ENCODE data around the gene ELP4.

The ELP4 gene

GRCh38 chr11:31794548-31794947, 285.0 kb downstream of the ELP4 start:
- TF ChIP-seq, protein P1, sequence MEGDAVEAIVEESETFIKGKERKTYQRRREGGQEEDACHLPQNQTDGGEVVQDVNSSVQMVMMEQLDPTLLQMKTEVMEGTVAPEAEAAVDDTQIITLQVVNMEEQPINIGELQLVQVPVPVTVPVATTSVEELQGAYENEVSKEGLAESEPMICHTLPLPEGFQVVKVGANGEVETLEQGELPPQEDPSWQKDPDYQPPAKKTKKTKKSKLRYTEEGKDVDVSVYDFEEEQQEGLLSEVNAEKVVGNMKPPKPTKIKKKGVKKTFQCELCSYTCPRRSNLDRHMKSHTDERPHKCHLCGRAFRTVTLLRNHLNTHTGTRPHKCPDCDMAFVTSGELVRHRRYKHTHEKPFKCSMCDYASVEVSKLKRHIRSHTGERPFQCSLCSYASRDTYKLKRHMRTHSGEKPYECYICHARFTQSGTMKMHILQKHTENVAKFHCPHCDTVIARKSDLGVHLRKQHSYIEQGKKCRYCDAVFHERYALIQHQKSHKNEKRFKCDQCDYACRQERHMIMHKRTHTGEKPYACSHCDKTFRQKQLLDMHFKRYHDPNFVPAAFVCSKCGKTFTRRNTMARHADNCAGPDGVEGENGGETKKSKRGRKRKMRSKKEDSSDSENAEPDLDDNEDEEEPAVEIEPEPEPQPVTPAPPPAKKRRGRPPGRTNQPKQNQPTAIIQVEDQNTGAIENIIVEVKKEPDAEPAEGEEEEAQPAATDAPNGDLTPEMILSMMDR (IDR thresholded peaks at IDR 0.05; ENCODE audit: low read depth, low read length, missing control alignments): no peak
- DNase-seq (ENCODE audit: extremely low read depth, low read depth): no peak

DNA sequence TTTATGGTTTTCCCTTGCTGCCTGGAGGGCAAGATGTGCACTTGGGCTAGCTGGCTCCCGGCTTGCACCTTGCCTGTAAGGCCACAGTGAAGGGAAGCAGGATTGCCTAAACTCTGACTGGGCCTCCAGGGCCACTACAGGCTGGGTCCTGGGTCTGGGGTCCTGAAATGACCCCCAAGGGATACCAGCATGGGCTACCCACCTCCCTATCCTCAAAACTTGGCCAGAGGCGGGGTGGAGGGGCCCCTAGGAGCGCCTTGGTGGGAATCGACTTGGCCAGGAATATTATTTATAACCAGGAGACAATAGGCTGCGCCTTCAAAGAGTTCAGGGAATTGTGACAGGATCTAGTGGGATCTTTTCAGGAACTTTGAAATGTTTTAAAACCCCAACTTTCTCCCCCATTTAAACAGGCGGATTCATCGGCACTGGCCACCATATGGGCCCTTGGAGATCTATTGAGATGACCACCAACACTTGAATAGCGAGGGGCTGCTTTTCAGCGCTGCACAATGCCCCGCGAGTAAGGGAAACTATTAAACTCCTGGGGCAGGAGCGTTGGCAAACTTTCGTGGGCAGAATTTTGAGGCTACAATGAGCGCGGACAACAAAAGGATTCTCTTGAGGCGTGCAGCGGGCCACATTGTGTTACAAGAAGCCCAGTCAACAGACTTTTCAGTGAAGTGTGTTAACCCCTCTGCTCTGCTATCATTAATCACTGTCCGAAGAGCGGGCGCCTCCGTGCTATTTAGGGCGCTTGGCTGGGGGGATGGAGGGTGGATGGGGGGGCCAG, 286.3 kb downstream of the ELP4 start:
- H3K4me3 ChIP-seq (replicated peaks; ENCODE audit: low read depth, low read length): no peak overlapping the region
- TF ChIP-seq, protein P1 (IDR thresholded peaks at IDR 0.05; ENCODE audit: low read depth, low read length, missing control alignments): no peak
- DNase-seq (ENCODE audit: extremely low read depth, low read depth): no peak

More at GRCh38 chr11:31794548-31794947, 285.0 kb downstream of the ELP4 start:
- no peak overlapping the region for H3K4me3 ChIP-seq (replicated peaks; ENCODE audit: low read depth, low read length)

DNA sequence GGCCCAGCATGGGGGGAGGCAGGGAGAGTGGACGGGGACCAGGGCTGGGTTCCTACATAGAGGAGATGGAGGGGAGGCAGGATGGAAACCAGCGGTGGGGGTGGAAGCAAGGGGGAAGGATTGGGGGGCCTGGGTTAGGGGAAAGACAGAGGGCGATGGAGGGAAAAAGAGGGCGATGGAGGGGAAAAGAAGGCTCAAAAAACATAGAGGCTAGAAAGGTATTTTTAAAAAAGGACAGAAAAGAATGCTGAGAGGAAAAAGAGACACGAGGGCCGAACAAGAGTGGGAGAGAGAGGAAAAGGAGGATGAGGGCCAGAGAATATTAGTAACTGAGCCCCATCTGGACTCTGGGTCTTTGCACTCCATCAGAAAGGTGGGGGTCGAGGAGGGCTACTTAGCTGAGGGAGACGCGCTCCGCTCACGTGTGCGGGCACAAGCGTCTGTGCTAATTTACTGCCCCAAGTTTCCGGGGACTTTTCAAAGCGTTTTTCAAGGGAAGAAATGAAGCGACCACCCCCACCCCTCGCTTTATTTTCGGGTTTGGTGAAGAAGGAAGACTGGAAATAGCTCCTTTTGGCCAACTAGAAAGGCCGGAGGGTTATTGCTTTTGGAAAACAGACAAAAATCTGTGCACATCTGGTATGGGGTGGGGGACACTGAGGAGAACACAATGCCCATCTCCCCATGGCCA, 287.1 kb downstream of the ELP4 start:
- TF ChIP-seq, protein P1 (IDR thresholded peaks at IDR 0.05; ENCODE audit: low read depth, low read length, missing control alignments): no peak
- DNase-seq (ENCODE audit: extremely low read depth, low read depth): no peak
- no peak overlapping the region for H3K4me3 ChIP-seq (replicated peaks; ENCODE audit: low read depth, low read length)

- TF ChIP-seq, protein P1 (IDR thresholded peaks at IDR 0.05; ENCODE audit: low read depth, low read length, missing control alignments): no peak
- no peak overlapping the region for H3K4me3 ChIP-seq (replicated peaks; ENCODE audit: low read depth, low read length)
- DNase-seq (ENCODE audit: extremely low read depth, low read depth): no peak
Measured at GRCh38 chr11:31797190-31798056, 287.9 kb downstream of the ELP4 start.

GRCh38 chr11:31798057-31798553, 288.5 kb downstream of the ELP4 start:
- TF ChIP-seq, protein P1 (IDR thresholded peaks at IDR 0.05; ENCODE audit: low read depth, low read length, missing control alignments): no peak
- no peak overlapping the region for H3K4me3 ChIP-seq (replicated peaks; ENCODE audit: low read depth, low read length)
- no peak for DNase-seq (ENCODE audit: extremely low read depth, low read depth)
